ENCODE measurements around the gene MAG. TPM values are rescaled to one million over a fixed set of nuclear protein-coding genes. Genes with fewer than 3 reads are reported as not detected.

The MAG gene
- total RNA-seq, 2 experiments from 2014 or later = 0.19 to 0.77 TPM

GRCh38 chr19:35318679-35319448, 26.9 kb downstream of the MAG start:
- Mint-ChIP-seq H3K4me3 (no peak overlapping the region), H3K27ac (no peak overlapping the region), H3K9me3 (peaks cover 4% of the 10 kb centered on the region), H3K4me1 (ENCODE audit: low read depth) (peaks cover 10% of the 10 kb centered on the region), H3K27me3 (ENCODE audit: low read depth) (peaks cover 2% of the 10 kb centered on the region), H3K36me3 (ENCODE audit: low read depth) (no peaks in the 10 kb centered on the region)
- intact Hi-C loops (cut with micrococcal nuclease) = no loop called here
- CTCF ChIA-PET = interaction anchor here (1.1 kb wide), 1 partner anchor 150 kb away, joined by 3 read pairs; no protein-coding TSS in a partner anchor
- peak; percentile 52 for DNase-seq

GRCh38 chr19:35320065-35320713, 28.2 kb downstream of the MAG start:
- CTCF ChIA-PET = interaction anchor here (0.6 kb wide), 1 partner anchor 143 kb away, joined by 3 read pairs; no protein-coding TSS in a partner anchor
- DNase-seq = peak; percentile 19
- H3K27me3 Mint-ChIP-seq (ENCODE audit: low read depth) = peaks cover 2% of the 10 kb centered on the region
- H3K4me1 Mint-ChIP-seq (ENCODE audit: low read depth) = peaks cover 10% of the 10 kb centered on the region
- H3K27ac Mint-ChIP-seq = no peak overlapping the region
- intact Hi-C loops (cut with micrococcal nuclease) = no loop called here
- H3K9me3 Mint-ChIP-seq = peaks cover 4% of the 10 kb centered on the region
- no peak overlapping the region for H3K4me3 Mint-ChIP-seq
- no peaks in the 10 kb centered on the region for H3K36me3 Mint-ChIP-seq (ENCODE audit: low read depth)

- H3K4me1 Mint-ChIP-seq (ENCODE audit: low read depth) = peaks cover 10% of the 10 kb centered on the region
- no peak overlapping the region for H3K27ac Mint-ChIP-seq
- no peak overlapping the region for H3K4me3 Mint-ChIP-seq
- CTCF ChIA-PET = interaction anchor here (0.6 to 0.7 kb wide), 2 partner anchors 17 to 113 kb away, joined by 3 to 4 read pairs; no protein-coding TSS in a partner anchor
- DNase-seq = no peak
- peaks cover 4% of the 10 kb centered on the region for H3K27me3 Mint-ChIP-seq (ENCODE audit: low read depth)
- peaks cover 4% of the 10 kb centered on the region for H3K9me3 Mint-ChIP-seq
- H3K36me3 Mint-ChIP-seq (ENCODE audit: low read depth) = no peaks in the 10 kb centered on the region
- intact Hi-C loops (cut with micrococcal nuclease) = no loop called here
Observed at GRCh38 chr19:35321291-35321690, 29.3 kb downstream of the MAG start.

- Mint-ChIP-seq H3K9me3 (peaks cover 4% of the 10 kb centered on the region), H3K27ac (no peak overlapping the region), H3K4me3 (no peak overlapping the region), H3K36me3 (ENCODE audit: low read depth) (no peaks in the 10 kb centered on the region), H3K4me1 (ENCODE audit: low read depth) (peaks cover 10% of the 10 kb centered on the region), H3K27me3 (ENCODE audit: low read depth) (peaks cover 4% of the 10 kb centered on the region)
- CTCF ChIA-PET = interaction anchor here (1.8 kb wide), 1 partner anchor 17 kb away, joined by 3 read pairs; no protein-coding TSS in a partner anchor
- no peak for DNase-seq
- intact Hi-C loops (cut with micrococcal nuclease) = no loop called here
Observed at GRCh38 chr19:35322014-35322413, 30.1 kb downstream of the MAG start.

GRCh38 chr19:35327642-35328041, 35.7 kb downstream of the MAG start:
- peaks cover 8% of the 10 kb centered on the region for H3K4me1 Mint-ChIP-seq (ENCODE audit: low read depth)
- intact Hi-C loops (cut with micrococcal nuclease) = no loop called here
- H3K9me3 Mint-ChIP-seq = no peaks in the 10 kb centered on the region
- H3K27me3 Mint-ChIP-seq (ENCODE audit: low read depth) = peaks cover 2% of the 10 kb centered on the region
- H3K36me3 Mint-ChIP-seq (ENCODE audit: low read depth) = no peaks in the 10 kb centered on the region
- peak; percentile 32 for DNase-seq
- H3K4me3 Mint-ChIP-seq = no peak overlapping the region
- H3K27ac Mint-ChIP-seq = no peak overlapping the region
- CTCF ChIA-PET = interaction anchor here (0.8 kb wide), 1 partner anchor 11 kb away, joined by 4 read pairs; no protein-coding TSS in a partner anchor

GRCh38 chr19:35328851-35329285, 36.9 kb downstream of the MAG start, which contains the start of gene CD22:
CD22 (plus strand) TSS chr19:35329187; CDS start chr19:35332041, 2,854 bp downstream.
- H3K9me3 Mint-ChIP-seq = no peaks in the 10 kb centered on the region
- no peak within 1 kb of the TSS for H3K4me3 Mint-ChIP-seq
- peaks cover 20% of the 10 kb centered on the region for H3K4me1 Mint-ChIP-seq (ENCODE audit: low read depth)
- H3K27ac Mint-ChIP-seq = no peak within 1 kb of the TSS
- peaks cover 2% of the 10 kb centered on the region for H3K27me3 Mint-ChIP-seq (ENCODE audit: low read depth)
- intact Hi-C loops (cut with micrococcal nuclease) = no loop called here
- peak; percentile 29 for DNase-seq
- H3K36me3 Mint-ChIP-seq (ENCODE audit: low read depth) = no peaks in the 10 kb centered on the region
- CTCF ChIA-PET = no interaction called here

- H3K36me3 Mint-ChIP-seq (ENCODE audit: low read depth) = no peaks in the 10 kb centered on the region
- H3K4me1 Mint-ChIP-seq (ENCODE audit: low read depth) = peaks cover 20% of the 10 kb centered on the region
- H3K27me3 Mint-ChIP-seq (ENCODE audit: low read depth) = peaks cover 2% of the 10 kb centered on the region
- no peak for DNase-seq
- H3K27ac Mint-ChIP-seq = no peak overlapping the region
- CTCF ChIA-PET = no interaction called here
- intact Hi-C loops (cut with micrococcal nuclease) = no loop called here
- no peak overlapping the region for H3K4me3 Mint-ChIP-seq
- H3K9me3 Mint-ChIP-seq = no peaks in the 10 kb centered on the region
Observed at GRCh38 chr19:35329323-35329722, 37.4 kb downstream of the MAG start.

- Mint-ChIP-seq H3K4me3 (no peak overlapping the region), H3K9me3 (no peaks in the 10 kb centered on the region), H3K27me3 (ENCODE audit: low read depth) (peaks cover 2% of the 10 kb centered on the region), H3K27ac (no peak overlapping the region), H3K4me1 (ENCODE audit: low read depth) (peaks cover 22% of the 10 kb centered on the region), H3K36me3 (ENCODE audit: low read depth) (no peaks in the 10 kb centered on the region)
- no peak for DNase-seq
- CTCF ChIA-PET = no interaction called here
- intact Hi-C loops (cut with micrococcal nuclease) = no loop called here
Observed at GRCh38 chr19:35330475-35330874, 38.5 kb downstream of the MAG start.

GRCh38 chr19:35331551-35332214, 39.7 kb downstream of the MAG start:
- no peaks in the 10 kb centered on the region for H3K9me3 Mint-ChIP-seq
- H3K4me3 Mint-ChIP-seq = no peak overlapping the region
- CTCF ChIA-PET = no interaction called here
- intact Hi-C loops (cut with micrococcal nuclease) = no loop called here
- H3K4me1 Mint-ChIP-seq (ENCODE audit: low read depth) = peaks cover 22% of the 10 kb centered on the region
- H3K36me3 Mint-ChIP-seq (ENCODE audit: low read depth) = no peaks in the 10 kb centered on the region
- no peak for DNase-seq
- H3K27ac Mint-ChIP-seq = no peak overlapping the region
- no peaks in the 10 kb centered on the region for H3K27me3 Mint-ChIP-seq (ENCODE audit: low read depth)

- intact Hi-C loops (cut with micrococcal nuclease) = loop anchor here (1.0 kb wide), 1 partner anchor 14 kb away; the partner anchor contains the start of gene FFAR1
- no peaks in the 10 kb centered on the region for H3K27me3 Mint-ChIP-seq (ENCODE audit: low read depth)
Observed at GRCh38 chr19:35332817-35333216, 40.9 kb downstream of the MAG start.

GRCh38 chr19:35334144-35334753, 42.3 kb downstream of the MAG start:
- H3K4me3 Mint-ChIP-seq = no peak overlapping the region

More at GRCh38 chr19:35332817-35333216, 40.9 kb downstream of the MAG start:
- Mint-ChIP-seq H3K9me3 (no peaks in the 10 kb centered on the region), H3K4me1 (ENCODE audit: low read depth) (peaks cover 22% of the 10 kb centered on the region), H3K27ac (no peak overlapping the region), H3K36me3 (ENCODE audit: low read depth) (no peaks in the 10 kb centered on the region), H3K4me3 (peak overlapping the region; percentile 13)
- CTCF ChIA-PET = interaction anchor here (0.5 to 2.1 kb wide), 8 partner anchors 9 to 266 kb away, joined by 3 to 9 read pairs (median 4); no protein-coding TSS in a partner anchor
- peak; percentile 72 for DNase-seq

More at GRCh38 chr19:35334144-35334753, 42.3 kb downstream of the MAG start:
- no peaks in the 10 kb centered on the region for H3K36me3 Mint-ChIP-seq (ENCODE audit: low read depth)
- no peaks in the 10 kb centered on the region for H3K9me3 Mint-ChIP-seq
- H3K27me3 Mint-ChIP-seq (ENCODE audit: low read depth) = no peaks in the 10 kb centered on the region
- no peak for DNase-seq
- peaks cover 15% of the 10 kb centered on the region for H3K4me1 Mint-ChIP-seq (ENCODE audit: low read depth)
- intact Hi-C loops (cut with micrococcal nuclease) = no loop called here
- no peak overlapping the region for H3K27ac Mint-ChIP-seq
- CTCF ChIA-PET = interaction anchor here (1.0 to 2.1 kb wide), 5 partner anchors 11 to 176 kb away, joined by 3 to 9 read pairs (median 4); no protein-coding TSS in a partner anchor

Data from activated naive CD4-positive, alpha-beta T cell treated with anti-CD3 and anti-CD28 coated beads for 36 hours (primary cell).